GM12873 (cell line): ENCODE results near the gene ARHGAP18.
A peak's percentile ranks its signal among the peaks of the same experiment; 100 is the strongest.

Experiments used
- TF ChIP-seq, protein P1 (sequence below): IDR thresholded peaks from 2 replicates; pipeline ENCODE4 v1.5.1; 2012; ENCODE audit warnings: low read depth, mild to moderate bottlenecking, moderate library complexity, low read length, control low read depth; ENCODE audit not compliant: insufficient read depth; ENCODE audit errors: missing control alignments

The ARHGAP18 gene

DNA sequence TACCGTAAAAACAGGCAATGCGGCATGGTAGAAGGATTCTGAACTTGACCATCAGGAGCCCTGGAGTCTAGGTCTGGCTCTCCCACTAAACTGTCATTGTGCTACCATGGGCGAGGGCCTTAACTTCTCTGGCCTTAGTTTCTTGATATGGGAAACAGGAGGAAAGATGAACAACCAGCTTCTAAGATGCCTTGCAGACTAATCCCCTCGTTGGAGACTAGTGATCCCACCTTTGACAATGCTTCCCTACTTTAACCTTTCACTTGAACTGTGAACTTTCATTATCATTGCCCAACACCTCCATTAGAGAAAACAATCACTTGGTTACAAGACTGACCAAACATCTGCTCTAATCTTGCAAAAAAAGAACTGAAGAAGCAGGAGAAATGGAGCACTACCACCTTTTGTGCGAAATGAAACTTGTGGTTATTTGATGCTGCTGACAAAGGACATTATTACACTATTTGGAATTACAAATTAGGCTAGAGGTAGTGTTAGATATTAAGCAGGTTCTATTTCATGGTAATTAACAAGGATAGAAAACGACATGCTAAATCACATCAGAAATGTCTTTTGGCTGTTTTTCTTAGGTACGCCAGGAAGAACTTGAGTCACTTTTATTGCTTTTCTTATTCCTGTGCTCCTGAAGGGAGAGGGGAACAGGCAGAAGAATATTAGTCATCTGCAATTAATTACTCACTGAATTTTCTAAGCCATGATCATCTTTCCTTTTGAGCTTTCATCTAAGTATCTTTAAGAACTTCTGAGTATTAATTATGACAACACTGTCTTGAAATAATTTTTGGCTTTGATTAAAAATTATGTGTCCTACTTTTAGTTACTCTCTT is 39.1 kb upstream of the ARHGAP18 start:
- TF ChIP-seq, protein P1, sequence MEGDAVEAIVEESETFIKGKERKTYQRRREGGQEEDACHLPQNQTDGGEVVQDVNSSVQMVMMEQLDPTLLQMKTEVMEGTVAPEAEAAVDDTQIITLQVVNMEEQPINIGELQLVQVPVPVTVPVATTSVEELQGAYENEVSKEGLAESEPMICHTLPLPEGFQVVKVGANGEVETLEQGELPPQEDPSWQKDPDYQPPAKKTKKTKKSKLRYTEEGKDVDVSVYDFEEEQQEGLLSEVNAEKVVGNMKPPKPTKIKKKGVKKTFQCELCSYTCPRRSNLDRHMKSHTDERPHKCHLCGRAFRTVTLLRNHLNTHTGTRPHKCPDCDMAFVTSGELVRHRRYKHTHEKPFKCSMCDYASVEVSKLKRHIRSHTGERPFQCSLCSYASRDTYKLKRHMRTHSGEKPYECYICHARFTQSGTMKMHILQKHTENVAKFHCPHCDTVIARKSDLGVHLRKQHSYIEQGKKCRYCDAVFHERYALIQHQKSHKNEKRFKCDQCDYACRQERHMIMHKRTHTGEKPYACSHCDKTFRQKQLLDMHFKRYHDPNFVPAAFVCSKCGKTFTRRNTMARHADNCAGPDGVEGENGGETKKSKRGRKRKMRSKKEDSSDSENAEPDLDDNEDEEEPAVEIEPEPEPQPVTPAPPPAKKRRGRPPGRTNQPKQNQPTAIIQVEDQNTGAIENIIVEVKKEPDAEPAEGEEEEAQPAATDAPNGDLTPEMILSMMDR, result no peak

DNA sequence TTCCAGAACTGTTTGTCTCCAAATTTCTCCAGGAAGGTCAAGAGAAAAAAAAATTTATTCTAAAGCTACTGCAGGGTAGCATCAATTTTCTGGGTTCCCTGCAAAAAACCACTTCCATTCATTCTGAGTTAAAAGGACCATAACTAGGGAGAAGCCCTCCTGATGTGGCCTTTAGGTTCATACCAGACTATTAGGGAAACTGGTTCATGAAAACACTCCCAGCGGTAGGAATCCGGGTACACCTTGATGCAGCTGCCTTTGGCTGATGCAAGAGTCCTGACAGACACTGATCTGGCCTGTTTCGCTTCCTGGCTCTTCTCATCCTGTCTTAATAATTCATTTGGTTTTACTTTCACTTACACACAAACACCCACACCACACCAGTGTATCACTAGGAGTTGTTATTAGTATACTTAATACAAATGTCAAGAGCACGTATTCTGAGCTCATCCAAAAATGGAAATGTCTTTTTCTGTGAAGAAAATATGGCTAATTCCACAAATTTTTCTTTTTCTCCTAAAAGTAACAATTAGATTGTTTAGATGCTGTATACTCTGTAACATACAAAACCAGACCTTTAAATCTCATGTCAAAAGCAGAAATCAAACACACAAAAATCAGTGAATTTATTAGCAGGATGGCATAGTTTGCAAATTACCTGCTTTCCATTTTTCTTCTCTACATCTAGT is 38.4 kb upstream of the ARHGAP18 start:
- TF ChIP-seq, protein P1, result peak; percentile 18

DNA sequence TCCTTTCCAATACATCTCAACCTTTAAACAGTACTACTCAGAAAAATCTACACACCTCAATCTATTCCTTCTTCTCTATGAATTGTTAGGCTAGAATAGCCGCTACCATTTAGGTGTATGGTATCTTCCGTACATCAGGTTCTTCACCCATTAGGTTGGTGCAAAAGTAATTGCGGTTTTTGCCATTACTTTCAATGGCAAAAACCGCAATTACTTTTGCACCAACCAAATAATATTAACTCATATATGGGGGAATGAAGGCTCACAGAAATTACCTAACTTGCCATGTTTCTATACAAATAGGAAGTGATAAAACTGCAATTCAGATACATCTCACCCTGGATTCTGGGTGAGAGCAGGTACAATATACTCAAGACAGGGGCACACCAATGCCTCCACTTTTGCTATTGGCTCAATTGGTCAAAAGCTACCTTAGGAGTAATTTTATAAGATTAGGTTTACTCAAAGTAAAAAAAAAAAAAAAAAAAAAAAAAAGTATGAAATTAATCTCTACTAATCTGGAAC is 37.7 kb upstream of the ARHGAP18 start:
- TF ChIP-seq, protein P1, result no peak

DNA sequence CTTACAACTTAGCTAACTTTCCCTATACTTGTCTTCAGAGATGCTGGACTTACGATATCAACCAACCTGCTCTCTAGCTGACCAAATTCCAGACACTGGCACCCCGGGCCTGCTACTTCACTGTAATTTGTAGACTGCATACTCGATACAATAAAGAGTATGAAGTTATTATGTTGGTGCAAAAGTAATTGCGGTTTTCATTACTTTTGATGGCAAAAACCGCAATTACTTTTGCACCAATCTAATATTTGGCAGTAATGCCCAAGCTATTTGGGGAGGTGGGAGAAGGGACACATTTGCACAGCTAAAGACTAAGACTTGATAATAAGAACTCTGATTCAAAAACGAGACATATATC is 34.9 kb upstream of the ARHGAP18 start:
- TF ChIP-seq, protein P1, result no peak

DNA sequence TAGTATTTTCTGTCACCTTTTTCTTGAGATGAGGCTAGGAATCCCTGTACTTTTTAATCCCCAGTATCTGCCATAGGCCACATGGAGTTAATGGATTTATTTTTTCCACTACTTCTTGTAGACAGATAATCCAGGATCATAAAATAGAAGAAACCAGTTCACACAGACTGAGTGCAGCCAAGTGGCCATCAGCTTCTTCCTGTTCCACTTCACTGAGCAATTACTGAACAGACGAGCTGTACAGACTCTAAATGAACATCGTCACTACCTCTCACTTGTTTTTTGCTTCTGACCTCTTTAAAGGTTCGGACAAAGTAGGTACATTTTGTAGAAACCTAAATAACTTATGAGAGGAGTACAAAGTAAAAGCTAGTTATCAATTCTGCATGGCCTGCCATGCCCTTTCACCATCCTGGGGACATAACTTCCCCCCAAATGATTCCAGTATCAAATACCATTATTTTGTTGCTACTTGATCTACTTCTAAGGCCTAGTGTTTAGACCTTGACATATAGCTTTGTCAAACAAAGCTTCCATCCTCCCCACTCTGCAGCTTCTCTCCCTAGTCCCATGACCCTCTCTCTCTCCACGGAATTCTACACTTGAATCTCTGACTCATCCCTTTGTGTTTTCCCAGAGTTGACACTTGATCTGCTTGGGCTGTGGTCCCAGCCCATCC is 34.4 kb upstream of the ARHGAP18 start:
- TF ChIP-seq, protein P1, result no peak

DNA sequence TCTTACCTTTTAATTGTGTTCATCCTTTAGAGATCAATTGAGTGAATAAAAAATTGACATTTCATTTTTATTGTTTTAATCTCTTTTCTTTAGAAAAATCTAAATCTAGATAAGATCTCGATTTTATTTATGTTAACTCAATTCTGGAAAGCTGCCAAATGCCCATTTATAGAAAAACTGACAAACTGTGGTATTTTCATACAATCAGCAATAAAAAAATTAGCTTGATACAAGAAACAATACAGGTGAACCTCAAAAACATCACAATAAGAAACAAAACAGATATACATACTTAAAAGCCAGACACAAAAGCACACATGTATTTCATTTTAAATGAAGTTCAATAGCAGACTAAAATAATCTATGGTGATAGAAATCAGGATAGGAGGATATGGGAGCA is 30.0 kb upstream of the ARHGAP18 start:
- TF ChIP-seq, protein P1, result no peak

DNA sequence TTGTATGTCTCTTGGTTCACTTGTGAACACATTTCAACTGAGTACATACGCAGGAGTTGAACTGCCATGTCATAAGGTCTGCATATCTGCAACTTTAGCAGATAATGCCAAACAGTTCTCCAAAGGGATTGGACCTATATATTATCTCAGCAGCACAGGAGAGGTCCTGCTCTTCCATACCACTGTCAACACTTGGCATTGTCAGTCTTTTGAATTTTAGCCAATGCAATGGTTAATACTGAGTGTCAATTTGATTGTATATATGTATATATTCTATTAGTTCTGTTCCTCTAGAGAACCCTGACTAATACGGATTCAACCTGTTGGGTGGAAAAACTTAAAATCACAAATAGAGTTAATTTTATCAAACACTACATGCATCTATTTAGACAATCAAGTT is 26.1 kb upstream of the ARHGAP18 start:
- TF ChIP-seq, protein P1, result no peak
